GM21390 (cell line): ENCODE data around the gene LRRC40.
"Not testable (repeated sequence)": the region's sequence is repeated elsewhere in the genome, so short reads cannot be mapped to it uniquely, and the experiment has no call there.

Source experiments
- ATAC-seq: cut with Tn5 transposase; IDR thresholded peaks from one replicate; pipeline ENCODE4 v1.9.1; 2021; ENCODE audit not compliant: unreplicated experiment

LRRC40 gene

DNA sequence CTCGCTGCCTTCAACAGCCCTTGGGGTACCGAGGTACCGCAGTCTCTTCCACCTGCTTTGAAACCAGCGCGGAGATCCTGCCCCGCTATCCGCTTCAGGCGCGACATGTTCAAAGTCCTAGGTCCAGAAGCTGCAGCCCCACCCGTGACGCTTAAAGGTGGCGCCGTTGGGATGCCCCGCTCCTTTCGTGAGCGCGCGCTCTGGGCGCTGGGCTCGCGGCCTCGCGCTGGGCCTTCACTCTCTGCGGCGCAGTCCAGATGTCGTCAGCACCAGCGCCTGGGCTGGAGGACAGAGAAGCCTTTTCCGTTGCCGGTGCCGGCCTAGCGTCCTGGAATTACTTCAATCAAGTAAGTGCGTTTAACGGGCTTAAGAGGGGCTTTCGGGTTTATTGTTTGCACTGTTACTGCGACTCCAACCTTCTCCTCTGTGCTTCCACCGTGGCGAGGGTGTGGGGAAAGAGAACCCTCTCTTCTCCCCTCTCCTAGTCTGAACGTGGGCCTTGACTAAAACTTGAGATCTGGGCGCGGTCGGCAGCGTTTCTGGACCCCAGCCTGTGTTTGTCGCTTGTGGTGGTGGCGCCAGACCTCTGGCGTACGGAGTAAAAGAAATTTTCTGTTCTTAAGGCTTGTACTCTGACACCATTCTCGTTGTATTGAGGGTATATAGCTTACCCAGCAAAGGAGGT is at the start of gene LRRC40:
LRRC40 (minus strand) TSS at position 146 of the 685 bp plus-strand sequence; CDS start at position 107, 39 bp downstream.
- ATAC-seq, result peak; percentile 82

DNA sequence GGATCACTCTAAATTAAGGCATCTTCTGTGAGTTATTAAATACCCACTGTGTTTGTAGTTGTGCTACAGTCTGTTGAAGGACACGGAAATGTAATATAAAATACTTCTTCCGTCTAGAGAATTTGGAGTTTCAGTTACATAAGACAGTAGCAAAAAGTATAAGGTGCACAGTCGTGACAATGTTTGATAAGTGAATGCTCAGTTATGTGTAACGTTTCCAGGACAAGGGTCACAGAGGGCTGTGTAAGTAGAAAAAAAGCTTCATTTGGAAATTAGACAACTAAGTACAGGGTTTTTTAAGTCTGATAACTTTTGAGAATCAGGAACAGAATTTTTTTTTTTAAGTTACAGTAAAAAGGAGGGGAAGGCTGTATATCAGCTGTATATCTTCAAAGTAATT is 43.4 kb upstream of the LRRC40 start:
- ATAC-seq, result no peak

GRCh38 chr1:70247768-70248167 is 42.4 kb upstream of the LRRC40 start:
- ATAC-seq, result no peak

- no peak for ATAC-seq
Observed at GRCh38 chr1:70247122-70247521, 41.7 kb upstream of the LRRC40 start.

GRCh38 chr1:70239940-70240339 is 34.6 kb upstream of the LRRC40 start:
- no peak for ATAC-seq

DNA sequence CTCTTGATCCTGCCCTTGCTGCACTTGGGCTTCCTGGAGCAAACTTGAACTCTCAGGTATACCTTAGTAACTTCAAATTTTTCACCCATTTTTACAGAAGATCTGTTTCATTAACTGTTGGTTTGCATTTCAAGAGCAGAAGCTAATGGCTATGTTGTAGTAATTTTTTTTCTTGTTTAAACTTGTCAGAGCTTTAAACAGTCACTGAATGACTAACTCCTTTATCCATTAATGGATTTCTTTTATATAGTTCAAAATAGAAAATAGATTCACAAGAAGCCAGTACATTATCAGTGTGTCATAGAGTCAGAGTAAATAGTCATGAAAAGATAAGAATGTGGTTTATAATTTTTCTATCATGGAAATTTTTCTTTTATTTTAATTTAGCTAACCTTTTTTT is 29.4 kb upstream of the LRRC40 start:
- ATAC-seq, result no peak

- no peak for ATAC-seq
Observed at GRCh38 chr1:70231475-70231874, 26.1 kb upstream of the LRRC40 start.

DNA sequence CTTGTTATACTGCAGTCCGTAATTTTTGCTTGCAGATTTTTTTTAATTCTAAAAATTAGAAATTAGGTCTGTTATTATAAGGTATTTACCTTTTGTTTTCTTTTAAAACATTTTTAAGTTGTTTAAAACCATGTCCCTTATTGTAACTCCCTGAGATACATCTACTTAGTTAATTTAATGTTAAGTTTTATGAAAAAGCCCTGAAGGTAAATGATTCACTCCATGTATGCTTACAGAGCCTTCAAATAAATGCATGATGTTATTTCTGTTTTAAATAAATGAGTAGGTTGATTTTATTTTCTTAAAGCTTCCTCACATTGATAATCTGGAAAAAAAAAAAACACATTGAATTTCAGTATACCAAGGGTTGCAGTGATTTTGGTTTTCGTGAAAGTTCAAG is 23.3 kb upstream of the LRRC40 start:
- no peak for ATAC-seq

GRCh38 chr1:70227439-70227838 is 22.1 kb upstream of the LRRC40 start:
- peak; percentile 76 for ATAC-seq

GRCh38 chr1:70224954-70225353 is 19.6 kb upstream of the LRRC40 start:
- no peak for ATAC-seq

DNA sequence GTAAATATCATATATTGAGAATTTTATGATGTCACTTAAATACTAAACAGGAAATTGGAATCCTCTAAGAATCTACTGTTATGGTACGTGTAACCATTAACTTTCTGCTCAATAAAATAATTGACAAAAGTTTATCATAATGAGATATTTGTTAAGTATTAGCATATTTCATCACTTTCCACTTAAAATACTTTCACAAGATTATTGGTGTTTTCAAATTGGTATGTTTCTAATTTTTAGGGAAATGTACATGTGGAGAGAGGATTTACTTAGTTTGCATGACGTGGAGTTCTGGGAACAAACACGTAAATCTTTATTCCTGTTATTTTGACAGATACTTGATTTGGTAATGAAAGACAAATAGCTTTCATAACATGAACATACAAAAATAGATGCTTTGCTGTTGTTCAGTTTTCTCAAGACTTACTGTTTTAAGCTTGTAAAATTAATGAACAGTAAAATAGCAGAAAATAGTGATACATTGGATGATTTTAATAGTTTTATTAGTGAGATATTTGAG is 17.4 kb upstream of the LRRC40 start:
- ATAC-seq, result no peak

DNA sequence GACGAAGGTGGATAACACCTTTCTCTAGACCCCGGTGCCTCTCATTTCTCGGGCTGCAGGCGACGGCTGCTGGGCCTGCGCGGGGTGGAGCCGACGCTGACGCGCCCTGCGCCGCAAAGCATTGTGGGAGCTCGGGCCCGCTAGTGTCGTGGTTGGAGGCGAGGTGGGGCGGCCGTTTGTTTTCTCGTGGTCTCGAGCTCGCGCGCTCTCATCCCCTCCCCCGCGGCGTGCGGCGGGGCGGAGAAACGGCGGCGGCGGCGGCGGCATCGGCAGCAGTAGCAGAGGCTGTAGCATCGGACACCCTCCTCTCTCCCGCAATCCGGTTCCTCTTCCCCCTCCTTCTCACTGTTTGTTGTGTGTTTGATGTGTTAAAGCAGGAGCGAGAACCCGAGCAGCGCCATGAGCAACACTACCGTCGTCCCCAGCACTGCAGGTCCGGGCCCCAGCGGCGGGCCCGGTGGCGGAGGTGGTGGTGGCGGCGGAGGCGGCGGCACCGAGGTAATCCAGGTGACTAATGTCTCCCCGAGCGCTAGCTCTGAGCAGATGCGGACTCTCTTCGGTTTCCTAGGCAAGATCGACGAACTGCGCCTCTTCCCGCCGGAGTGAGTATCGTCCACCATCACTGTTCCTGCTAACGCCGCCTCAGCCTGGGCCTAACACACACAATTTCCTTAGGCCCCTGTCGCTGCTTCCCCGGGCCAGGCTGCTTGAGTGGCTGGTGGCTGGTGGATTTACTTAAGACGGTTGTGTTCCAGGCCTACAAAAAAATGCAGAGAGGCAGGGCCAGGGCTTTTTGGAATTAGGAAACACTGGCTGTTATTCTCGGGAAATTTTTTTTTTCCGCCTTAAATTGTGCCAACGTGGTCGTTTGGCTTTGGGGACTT is 16.1 kb upstream of the LRRC40 start, which contains the start of gene SRSF11:
SRSF11 (plus strand) TSS at position 143 of the 884 bp plus-strand sequence; CDS start at position 400, 257 bp downstream.
- ATAC-seq, result peak; percentile 94

DNA sequence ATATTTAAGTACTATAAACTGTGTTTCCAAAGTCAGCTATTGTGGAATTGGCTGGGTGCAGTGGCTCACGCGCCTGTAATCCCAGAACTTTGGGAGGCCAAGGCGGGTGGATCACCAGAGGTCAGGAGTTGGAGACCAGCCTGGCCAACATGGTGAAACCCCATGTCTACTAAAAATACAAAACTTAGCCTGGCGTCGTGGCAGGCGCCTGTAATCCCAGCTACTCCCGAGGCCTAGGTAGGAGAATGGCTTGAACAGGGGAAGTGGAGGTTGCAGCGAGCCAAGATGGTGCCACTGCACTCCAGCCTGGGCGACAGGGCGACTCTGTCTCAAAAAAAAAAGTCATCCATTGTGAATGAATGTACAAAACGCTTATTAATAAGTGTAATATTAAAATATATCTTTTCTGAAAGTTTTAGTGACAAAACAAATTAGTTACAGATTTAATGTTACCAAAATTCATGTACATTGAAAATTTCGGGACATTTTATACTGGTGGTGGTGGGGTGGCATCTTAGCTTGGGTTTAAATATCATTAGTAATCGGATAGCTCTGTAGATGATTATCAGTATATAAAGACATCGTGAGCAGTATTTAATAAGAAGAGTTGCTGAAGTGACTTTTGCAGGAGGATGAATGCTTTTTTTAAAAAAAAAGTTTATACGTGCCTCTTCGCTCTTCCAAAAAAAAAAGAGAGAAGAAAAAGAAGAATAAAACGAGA is 15.3 kb upstream of the LRRC40 start:
- peak; percentile 4 for ATAC-seq

DNA sequence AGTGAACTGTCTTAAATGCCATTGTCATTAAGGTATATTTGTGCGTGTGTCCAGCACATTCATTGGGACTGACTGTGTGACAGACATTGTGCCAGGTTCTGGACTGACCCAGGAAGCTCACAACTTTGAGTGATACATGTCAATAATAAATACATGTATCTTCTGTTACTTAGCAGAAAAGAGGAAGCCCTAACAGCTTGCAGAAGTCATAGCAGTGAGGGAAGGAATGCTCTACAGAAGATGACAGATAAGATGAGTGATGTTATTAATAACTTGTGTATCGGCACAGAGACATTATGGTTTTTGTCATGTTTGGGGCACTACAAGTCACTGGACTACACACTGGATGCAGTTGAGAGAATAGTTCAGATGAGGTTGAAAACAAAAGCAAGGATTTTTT is 14.6 kb upstream of the LRRC40 start:
- no peak for ATAC-seq

GRCh38 chr1:70211541-70211940 is 6.2 kb upstream of the LRRC40 start:
- ATAC-seq, result no peak

GRCh38 chr1:70210820-70211219 is 5.4 kb upstream of the LRRC40 start:
- ATAC-seq, result no peak

DNA sequence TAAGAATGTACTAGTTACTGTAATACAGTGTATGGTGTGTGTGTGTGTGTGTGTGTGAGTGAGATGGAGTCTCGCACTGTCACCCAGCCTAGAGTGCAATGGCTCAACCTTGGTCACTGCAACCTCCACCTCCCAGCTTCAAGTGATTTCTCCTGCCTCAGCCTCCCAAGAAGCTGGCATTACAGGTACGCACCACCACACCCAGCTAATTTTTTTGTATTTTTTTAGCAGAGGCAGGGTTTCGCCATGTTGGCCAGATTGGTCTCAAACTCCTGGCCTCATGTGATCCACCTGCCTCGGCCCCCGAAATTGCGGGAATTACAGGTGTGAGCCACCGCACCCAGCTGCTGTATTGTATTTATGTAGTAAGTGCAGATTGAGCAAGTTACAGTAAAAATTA is 2.9 kb upstream of the LRRC40 start:
- ATAC-seq, result no peak

- ATAC-seq, result no peak
Observed at GRCh38 chr1:70207492-70207891, 2.1 kb upstream of the LRRC40 start.

DNA sequence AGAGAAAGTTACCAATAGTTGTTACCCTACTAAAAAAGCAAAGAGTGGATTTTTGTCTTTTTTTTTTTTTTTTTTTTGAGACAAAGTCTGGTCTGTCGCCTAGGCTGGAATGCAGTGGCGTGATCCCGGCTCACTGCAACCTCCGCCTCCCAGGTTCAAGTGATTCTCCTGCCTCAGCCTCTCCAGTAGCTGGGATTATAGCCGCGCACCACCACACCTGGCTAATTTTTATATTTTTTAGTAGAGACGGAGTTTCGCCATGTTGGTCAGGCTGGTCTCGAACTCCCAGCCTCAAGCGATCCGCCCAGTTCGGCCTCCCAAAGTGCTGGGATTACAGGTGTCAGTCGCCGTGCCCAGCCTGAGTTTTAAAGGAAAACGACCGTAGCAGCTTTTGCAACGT is 1.5 kb upstream of the LRRC40 start:
- ATAC-seq, result not testable (repeated sequence)

DNA sequence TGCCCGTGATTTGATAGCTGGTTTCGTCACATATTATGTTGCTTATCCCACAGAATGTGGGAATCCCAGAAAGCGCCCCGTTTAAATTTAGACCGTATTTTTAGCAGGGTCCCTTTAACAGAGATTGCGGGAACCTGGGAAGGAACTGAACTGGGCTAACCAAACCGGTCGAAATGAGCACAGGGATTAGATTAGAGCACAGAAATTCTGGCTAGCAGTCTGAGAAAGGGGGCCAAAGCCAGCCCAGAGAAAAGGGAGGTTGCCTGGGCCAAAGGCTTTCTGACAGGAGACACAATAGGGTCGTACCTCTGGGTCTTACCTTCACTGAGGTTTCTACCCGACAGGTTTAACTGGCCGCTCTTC is 327 bp downstream of the LRRC40 start:
- ATAC-seq, result peak; percentile 32

- no peak for ATAC-seq
Observed at GRCh38 chr1:70204600-70204999, 779 bp downstream of the LRRC40 start.
